Natural killer cell treated with Interleukin-12 subunit alpha and Interleukin-12 subunit beta and Interleukin-15 and Interleukin-18, amount 100 ng/mL, for 72 hours (primary cell): Measurements from ENCODE around the gene CTSA. TPM values are rescaled to one million over a fixed set of nuclear protein-coding genes. Genes with fewer than 3 reads are reported as not detected.
"Not testable (repeated sequence)": the region's sequence is repeated elsewhere in the genome, so short reads cannot be mapped to it uniquely, and the experiment has no call there.

ENCODE experiments used
- ATAC-seq, 2 donors: fragments of 150-1000 bp; cut with Tn5 transposase in 1 of 2; sonication (Bioruptor Pico), chemical (Tn5 transposase) in 1 of 2; 2 replicates each; pipeline ENCODE4 v1.10.0; 2021
- DNase-seq: peaks from one replicate; pipeline ENCODE4 v3.0.0; 2022; ENCODE audit warnings: low spot score
- H3K27ac Mint-ChIP-seq, 2 donors: 1 replicate in 1 of 2; 2 replicates in 1 of 2; pipeline ENCODE4 v1.8.0; 2022; ENCODE audit warnings: mixed read lengths in 2 of 2, mild to moderate bottlenecking in 1 of 2, moderate library complexity in 1 of 2
- H3K27me3 Mint-ChIP-seq, 2 donors: 1 replicate in 1 of 2; 2 replicates in 1 of 2; pipeline ENCODE4 v1.8.0; 2022; ENCODE audit warnings: mixed read lengths in 2 of 2
- H3K36me3 Mint-ChIP-seq: one replicate; pipeline ENCODE4 v1.8.0; 2022; ENCODE audit warnings: mixed read lengths
- H3K4me1 Mint-ChIP-seq, 2 donors: 1 replicate in 1 of 2; 2 replicates in 1 of 2; pipeline ENCODE4 v1.8.0; 2022; ENCODE audit warnings: low read depth in 2 of 2, mixed read lengths in 2 of 2, mild to moderate bottlenecking in 1 of 2
- H3K4me3 Mint-ChIP-seq: one replicate; pipeline ENCODE4 v1.8.0; 2022; ENCODE audit warnings: mixed read lengths
- H3K9me3 Mint-ChIP-seq: 2 replicates; pipeline ENCODE4 v1.8.0; 2022; ENCODE audit warnings: mixed read lengths
- total RNA-seq, 2 donors: library from RNA; stranded (reverse); gene quantifications; one replicate each; pipeline ENCODE4 v1.2.3, GENCODE V29; 2022

CTSA gene
- total RNA-seq, 2 donors from 2014 or later: 42.2 to 55.6 TPM

- Mint-ChIP-seq H3K4me1 (peaks cover 26 to 38% of the 10 kb centered on the region in 2 donors), H3K36me3 (no peaks in the 10 kb centered on the region), H3K9me3 (no peaks in the 10 kb centered on the region), H3K27ac (peak within 1 kb of the TSS; percentile 96 to 97), H3K4me3 (peak within 1 kb of the TSS; percentile 95), H3K27me3 (no peaks in the 10 kb centered on the region)
- DNase-seq (peak; percentile 99), ATAC-seq (peak; percentile 97 to 98)
These were observed 33.8 kb upstream of the CTSA start, which contains the start of the genes ACOT8 and ZSWIM3 for GRCh38 chr20:45857114-45857881. TSS of gene ACOT8 (minus strand) at chr20:45857392. CDS start at chr20:45857315, 77 bp downstream. TSS of gene ZSWIM3 (plus strand) at chr20:45857614. CDS start at chr20:45857826, 212 bp downstream.

DNA sequence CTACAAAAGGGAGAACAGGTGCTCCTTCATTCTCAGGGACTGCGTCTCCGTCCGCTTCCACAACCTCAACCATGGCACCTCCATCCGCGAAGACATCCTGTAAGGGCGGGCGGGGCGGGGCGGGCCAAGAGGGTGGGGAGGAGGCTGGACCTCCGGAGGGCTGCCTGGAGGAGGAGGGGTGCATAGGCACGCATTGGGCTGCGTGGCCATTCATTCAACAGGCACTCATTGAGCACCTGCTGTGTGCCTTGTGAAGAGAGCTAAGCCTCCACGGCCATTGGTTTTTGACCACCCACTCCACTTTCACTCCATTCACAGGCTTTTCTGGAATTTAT lies 33.3 kb upstream of the CTSA start:
- ATAC-seq (peak; percentile 58 to 64), DNase-seq (peak; percentile 63)
- H3K9me3 Mint-ChIP-seq: no peaks in the 10 kb centered on the region
- H3K27me3 Mint-ChIP-seq: no peaks in the 10 kb centered on the region
- H3K27ac Mint-ChIP-seq: peak overlapping the region; percentile 96 to 97
- peaks cover 26 to 38% of the 10 kb centered on the region in 2 donors for H3K4me1 Mint-ChIP-seq
- no peaks in the 10 kb centered on the region for H3K36me3 Mint-ChIP-seq
- peak overlapping the region; percentile 95 for H3K4me3 Mint-ChIP-seq

DNA sequence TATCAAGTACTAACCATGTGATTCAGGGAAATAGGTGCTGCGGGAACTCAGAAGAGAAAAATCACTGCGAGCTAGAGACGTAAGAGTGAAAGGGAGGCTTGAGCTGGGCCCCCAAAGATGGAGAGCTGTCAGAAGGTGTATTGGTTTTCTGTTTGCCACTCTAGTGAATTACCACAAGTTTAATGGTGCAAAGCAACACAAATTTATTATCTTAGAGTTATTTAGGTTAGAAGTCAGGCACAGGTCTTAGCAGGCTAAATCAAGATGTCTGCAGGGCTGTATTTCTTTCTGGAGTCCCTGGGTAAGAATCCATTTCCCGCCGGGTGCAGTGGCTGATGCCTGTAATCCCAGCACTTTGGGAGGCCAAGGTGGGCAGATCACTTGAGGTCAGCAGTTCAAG lies 31.2 kb upstream of the CTSA start:
- no peaks in the 10 kb centered on the region for H3K9me3 Mint-ChIP-seq
- H3K4me3 Mint-ChIP-seq: no peak overlapping the region
- no peak overlapping the region for H3K27ac Mint-ChIP-seq
- H3K27me3 Mint-ChIP-seq: no peaks in the 10 kb centered on the region
- DNase-seq (no peak), ATAC-seq (no peak)
- peaks cover 23 to 28% of the 10 kb centered on the region in 2 donors for H3K4me1 Mint-ChIP-seq
- no peaks in the 10 kb centered on the region for H3K36me3 Mint-ChIP-seq

GRCh38 chr20:45860560-45861220 lies 30.4 kb upstream of the CTSA start:
- no peaks in the 10 kb centered on the region for H3K36me3 Mint-ChIP-seq
- no peak for ATAC-seq
- H3K4me3 Mint-ChIP-seq: no peak overlapping the region
- H3K9me3 Mint-ChIP-seq: no peaks in the 10 kb centered on the region
- H3K27me3 Mint-ChIP-seq: no peaks in the 10 kb centered on the region
- no peak for DNase-seq
- peaks cover 23 to 25% of the 10 kb centered on the region in 2 donors for H3K4me1 Mint-ChIP-seq
- no peak overlapping the region for H3K27ac Mint-ChIP-seq

DNA sequence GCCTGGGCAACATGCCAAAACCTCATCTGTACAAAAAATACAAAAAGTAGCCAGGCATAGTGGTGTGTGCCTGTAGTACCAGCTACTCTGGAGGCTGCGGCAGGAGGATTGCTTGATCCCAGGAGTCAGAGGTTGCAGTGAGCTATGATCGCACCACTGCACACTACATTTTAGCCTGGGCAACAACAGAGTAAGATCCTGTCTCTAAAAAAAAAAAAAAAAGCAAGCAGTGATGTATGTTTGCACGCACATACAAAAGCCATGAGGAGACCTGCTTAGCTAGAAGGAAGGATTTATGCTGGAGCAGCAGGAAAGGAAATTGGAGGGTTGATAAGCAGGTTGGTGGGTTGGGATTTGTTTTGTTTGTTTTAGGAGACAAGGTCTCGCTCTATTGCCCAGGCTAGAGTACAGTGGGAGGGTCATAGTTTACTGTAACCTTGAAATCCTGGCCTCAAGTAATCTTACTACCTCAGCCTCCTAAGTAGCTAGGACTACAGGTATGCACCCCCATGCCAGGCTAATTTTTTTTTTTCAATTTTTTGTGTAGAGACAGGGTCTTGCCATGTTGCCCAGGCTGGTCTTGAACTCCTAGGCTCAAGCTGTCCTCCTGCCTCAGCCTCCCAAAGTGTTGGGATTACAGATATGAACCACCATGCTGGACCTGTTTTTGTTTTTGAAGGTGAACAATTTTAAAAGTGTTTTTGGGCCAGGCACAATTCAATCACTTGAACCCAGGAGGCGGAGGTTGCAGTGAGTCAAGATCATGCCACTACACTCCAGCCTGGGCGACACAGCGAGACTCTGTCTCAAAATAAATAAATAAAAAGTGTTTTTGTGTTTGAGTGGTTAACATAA lies 29.7 kb upstream of the CTSA start:
- DNase-seq: no peak
- H3K27ac Mint-ChIP-seq: no peak overlapping the region
- ATAC-seq: no peak
- peaks cover 19 to 25% of the 10 kb centered on the region in 2 donors for H3K4me1 Mint-ChIP-seq
- no peaks in the 10 kb centered on the region for H3K36me3 Mint-ChIP-seq
- no peak overlapping the region for H3K4me3 Mint-ChIP-seq
- no peaks in the 10 kb centered on the region for H3K9me3 Mint-ChIP-seq
- no peaks in the 10 kb centered on the region for H3K27me3 Mint-ChIP-seq

DNA sequence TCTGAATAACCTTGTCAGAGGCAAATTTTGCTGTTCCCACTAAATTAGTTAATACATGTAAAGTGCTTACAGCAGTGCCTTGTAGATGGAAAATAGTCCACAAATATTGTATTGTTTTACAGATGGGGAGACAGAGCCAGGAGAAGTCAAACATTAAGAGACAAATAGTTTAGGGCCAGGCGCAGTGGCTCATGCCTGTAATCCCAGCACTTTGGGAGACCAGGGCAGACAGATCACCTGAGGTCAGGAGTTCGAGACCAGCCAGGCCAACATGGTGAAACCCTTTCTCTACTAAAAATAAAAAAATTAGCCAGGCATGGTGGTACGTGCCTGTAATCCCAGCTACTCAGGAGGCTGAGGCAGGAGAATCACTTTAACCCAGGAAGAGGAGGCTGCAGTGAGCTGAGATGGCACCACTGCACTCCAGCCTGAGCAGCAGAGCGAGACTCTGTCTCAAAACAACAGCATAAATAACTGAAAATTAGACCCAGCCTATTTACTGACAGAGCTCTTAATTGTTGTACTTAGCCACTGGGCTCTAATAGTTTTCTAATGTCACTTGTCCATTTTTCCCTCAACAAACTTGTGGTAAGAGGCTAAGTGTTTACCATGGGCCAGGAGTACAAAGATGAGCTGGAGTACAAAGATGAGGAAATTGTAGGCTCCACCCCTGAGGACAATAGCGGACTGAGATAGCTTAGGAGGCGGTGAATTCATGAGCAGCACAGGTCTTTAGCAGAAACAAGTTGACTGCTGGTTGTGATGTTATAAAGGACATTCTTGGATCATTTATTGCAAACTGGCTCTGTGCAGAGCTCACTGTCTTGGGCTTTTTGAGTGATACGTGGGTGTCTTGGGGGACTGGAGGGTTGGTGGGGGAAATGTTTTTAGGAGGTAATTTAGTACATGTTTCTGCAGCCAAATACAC lies 27.3 kb upstream of the CTSA start:
- no peaks in the 10 kb centered on the region for H3K36me3 Mint-ChIP-seq
- peaks cover 6 to 12% of the 10 kb centered on the region in 2 donors for H3K4me1 Mint-ChIP-seq
- ATAC-seq (no peak), DNase-seq (no peak)
- no peak overlapping the region for H3K27ac Mint-ChIP-seq
- H3K27me3 Mint-ChIP-seq: no peaks in the 10 kb centered on the region
- no peak overlapping the region for H3K4me3 Mint-ChIP-seq
- no peaks in the 10 kb centered on the region for H3K9me3 Mint-ChIP-seq

DNA sequence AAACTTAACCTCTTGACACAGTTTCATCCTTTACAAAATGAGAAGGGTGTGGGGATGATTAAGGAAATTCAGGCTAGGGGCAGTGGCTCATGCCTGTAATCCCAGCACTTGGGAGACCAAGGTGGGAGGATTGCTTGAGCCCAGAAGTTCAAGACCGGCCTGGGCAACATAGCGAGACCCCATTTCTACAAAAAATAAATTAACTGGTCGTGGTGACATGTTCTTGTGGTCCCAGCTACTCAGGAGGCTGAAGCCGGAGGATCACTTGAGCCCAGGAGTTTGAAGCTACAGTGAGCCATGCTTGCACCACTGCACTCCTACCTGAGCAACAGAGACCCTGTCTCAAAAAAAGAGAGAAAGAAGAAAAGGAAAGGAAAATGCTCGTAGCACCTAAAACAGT lies 24.7 kb upstream of the CTSA start:
- no peaks in the 10 kb centered on the region for H3K36me3 Mint-ChIP-seq
- H3K9me3 Mint-ChIP-seq: no peaks in the 10 kb centered on the region
- no peak overlapping the region for H3K27ac Mint-ChIP-seq
- ATAC-seq: no peak
- H3K27me3 Mint-ChIP-seq: no peaks in the 10 kb centered on the region
- no peak overlapping the region for H3K4me3 Mint-ChIP-seq
- H3K4me1 Mint-ChIP-seq: no peaks in the 10 kb centered on the region
- DNase-seq: no peak

GRCh38 chr20:45867136-45867818 lies 23.9 kb upstream of the CTSA start:
- H3K4me3 Mint-ChIP-seq: no peak overlapping the region
- no peak for ATAC-seq
- H3K27me3 Mint-ChIP-seq: no peaks in the 10 kb centered on the region

GRCh38 chr20:45867819-45868176 lies 23.3 kb upstream of the CTSA start:
- H3K4me3 Mint-ChIP-seq: no peak overlapping the region
- no peaks in the 10 kb centered on the region for H3K9me3 Mint-ChIP-seq
- ATAC-seq (no peak), DNase-seq (no peak)
- no peaks in the 10 kb centered on the region for H3K4me1 Mint-ChIP-seq
- H3K36me3 Mint-ChIP-seq: peaks cover 5% of the 10 kb centered on the region
- H3K27me3 Mint-ChIP-seq: no peaks in the 10 kb centered on the region
- H3K27ac Mint-ChIP-seq: no peak overlapping the region

More at GRCh38 chr20:45867136-45867818, 23.9 kb upstream of the CTSA start:
- no peak for DNase-seq
- H3K36me3 Mint-ChIP-seq: peaks cover 3% of the 10 kb centered on the region
- H3K9me3 Mint-ChIP-seq: no peaks in the 10 kb centered on the region
- no peak overlapping the region for H3K27ac Mint-ChIP-seq
- H3K4me1 Mint-ChIP-seq: no peaks in the 10 kb centered on the region

DNA sequence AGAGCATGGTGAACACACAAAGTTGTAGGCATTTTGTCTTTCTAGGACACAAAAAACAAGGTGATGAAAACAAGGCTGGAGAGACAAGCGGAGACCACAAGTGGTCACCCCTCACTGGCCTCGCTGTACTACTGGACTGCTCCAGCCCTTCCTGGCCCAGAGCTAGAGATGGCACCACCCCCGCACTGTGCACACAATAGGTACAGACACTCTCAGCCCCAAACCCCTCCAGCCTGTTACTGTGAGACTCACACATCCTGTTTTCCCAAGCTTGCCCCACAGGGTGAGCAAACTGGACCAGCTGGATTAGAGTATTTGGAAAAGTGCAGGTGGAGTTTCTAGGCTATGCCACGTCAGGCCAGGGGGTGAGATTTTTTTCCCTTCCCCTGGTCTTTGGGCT lies 18.5 kb upstream of the CTSA start:
- Mint-ChIP-seq H3K36me3 (peaks cover 5% of the 10 kb centered on the region), H3K9me3 (no peaks in the 10 kb centered on the region), H3K27me3 (no peaks in the 10 kb centered on the region), H3K27ac (no peak overlapping the region), H3K4me3 (no peak overlapping the region), H3K4me1 (no peaks in the 10 kb centered on the region)
- DNase-seq (no peak), ATAC-seq (no peak)

GRCh38 chr20:45873409-45874103 lies 17.6 kb upstream of the CTSA start:
- Mint-ChIP-seq H3K4me3 (no peak overlapping the region), H3K9me3 (no peaks in the 10 kb centered on the region), H3K27ac (no peak overlapping the region), H3K36me3 (peaks cover 5% of the 10 kb centered on the region), H3K27me3 (no peaks in the 10 kb centered on the region), H3K4me1 (no peaks in the 10 kb centered on the region)
- DNase-seq (no peak), ATAC-seq (no peak)

GRCh38 chr20:45874104-45874481 lies 17.0 kb upstream of the CTSA start:
- H3K36me3 Mint-ChIP-seq, H3K4me1 Mint-ChIP-seq, H3K9me3 Mint-ChIP-seq, ATAC-seq, DNase-seq, H3K27ac Mint-ChIP-seq, H3K4me3 Mint-ChIP-seq, H3K27me3 Mint-ChIP-seq: not testable (repeated sequence)
